ENCODE data around the gene RPRM. TPM values are rescaled to one million over a fixed set of nuclear protein-coding genes. Genes with fewer than 3 reads are reported as not detected.

RPRM gene
- total RNA-seq, 1 donor: 0.36 TPM

DNA sequence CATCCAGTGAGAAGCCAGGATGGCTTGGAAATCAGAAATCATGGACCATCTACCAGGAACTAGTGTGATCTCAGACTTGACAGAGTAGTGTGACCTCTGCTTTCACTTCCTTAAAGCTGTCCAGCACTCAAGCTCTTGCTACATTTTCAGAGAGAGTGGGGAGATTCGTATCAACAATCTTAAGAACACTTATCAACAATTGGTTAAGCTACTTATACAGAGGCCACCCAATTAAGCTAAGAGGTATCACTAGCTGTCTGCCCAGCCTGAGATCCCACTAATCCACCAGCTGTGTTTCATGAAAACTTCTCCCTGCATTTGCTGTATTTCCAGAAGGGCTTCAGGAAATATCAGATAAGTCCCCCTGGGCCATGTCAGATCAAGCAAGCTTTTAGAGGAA is 4.2 kb downstream of the RPRM start:
- Histone ChIP-seq H3K79me2 (ENCODE audit: insufficient read depth, low read length) (no peaks in the 10 kb centered on the region), H3K27me3 (ENCODE audit: insufficient read depth, low read length) (peaks cover 32% of the 10 kb centered on the region), H4K20me1 (ENCODE audit: insufficient read depth, low read length) (no peaks in the 10 kb centered on the region), H3K4me2 (ENCODE audit: insufficient read depth, low read length) (no peak overlapping the region), H3K4me3 (ENCODE audit: insufficient read depth, low read length) (no peak overlapping the region), H3K9me3 (ENCODE audit: low read depth, low read length) (no peaks in the 10 kb centered on the region), H3K36me3 (ENCODE audit: insufficient read depth, low read length) (no peaks in the 10 kb centered on the region), H3K4me1 (ENCODE audit: insufficient read depth, low read length) (no peaks in the 10 kb centered on the region), H2AFZ (ENCODE audit: low read length) (no peak overlapping the region), H3K27ac (ENCODE audit: low read depth, low read length) (no peak overlapping the region)
- TF ChIP-seq, protein P1, sequence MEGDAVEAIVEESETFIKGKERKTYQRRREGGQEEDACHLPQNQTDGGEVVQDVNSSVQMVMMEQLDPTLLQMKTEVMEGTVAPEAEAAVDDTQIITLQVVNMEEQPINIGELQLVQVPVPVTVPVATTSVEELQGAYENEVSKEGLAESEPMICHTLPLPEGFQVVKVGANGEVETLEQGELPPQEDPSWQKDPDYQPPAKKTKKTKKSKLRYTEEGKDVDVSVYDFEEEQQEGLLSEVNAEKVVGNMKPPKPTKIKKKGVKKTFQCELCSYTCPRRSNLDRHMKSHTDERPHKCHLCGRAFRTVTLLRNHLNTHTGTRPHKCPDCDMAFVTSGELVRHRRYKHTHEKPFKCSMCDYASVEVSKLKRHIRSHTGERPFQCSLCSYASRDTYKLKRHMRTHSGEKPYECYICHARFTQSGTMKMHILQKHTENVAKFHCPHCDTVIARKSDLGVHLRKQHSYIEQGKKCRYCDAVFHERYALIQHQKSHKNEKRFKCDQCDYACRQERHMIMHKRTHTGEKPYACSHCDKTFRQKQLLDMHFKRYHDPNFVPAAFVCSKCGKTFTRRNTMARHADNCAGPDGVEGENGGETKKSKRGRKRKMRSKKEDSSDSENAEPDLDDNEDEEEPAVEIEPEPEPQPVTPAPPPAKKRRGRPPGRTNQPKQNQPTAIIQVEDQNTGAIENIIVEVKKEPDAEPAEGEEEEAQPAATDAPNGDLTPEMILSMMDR (IDR thresholded peaks at IDR 0.05; ENCODE audit: extremely low read depth, low read depth, low read length): no peak
- no peak for DNase-seq (ENCODE audit: insufficient read length, low spot score, missing footprints)

DNA sequence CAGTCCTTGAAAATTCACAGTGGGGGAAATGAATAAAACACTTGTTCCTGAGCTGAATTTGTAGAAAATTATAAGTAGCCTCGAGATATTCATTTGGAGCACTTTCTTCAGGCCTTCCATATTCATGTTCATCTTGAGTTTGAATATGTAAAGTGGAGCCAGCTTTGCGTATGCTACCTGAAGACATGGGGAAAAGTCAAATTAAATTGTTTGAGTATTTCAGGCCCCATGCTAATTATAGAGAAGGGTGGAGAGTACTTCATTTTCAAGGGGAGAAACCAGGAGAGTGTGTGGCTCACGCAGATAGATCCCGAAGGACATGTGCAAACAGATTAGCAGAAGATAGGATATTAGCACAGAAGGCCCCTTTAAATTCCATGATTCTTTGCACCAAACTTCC is 7.7 kb downstream of the RPRM start:
- no peak for DNase-seq (ENCODE audit: insufficient read length, low spot score, missing footprints)
- no peaks in the 10 kb centered on the region for H4K20me1 ChIP-seq (ENCODE audit: insufficient read depth, low read length)
- no peak overlapping the region for H3K4me3 ChIP-seq (ENCODE audit: insufficient read depth, low read length)
- TF ChIP-seq, protein P1 (IDR thresholded peaks at IDR 0.05; ENCODE audit: extremely low read depth, low read depth, low read length): no peak
- no peaks in the 10 kb centered on the region for H3K4me1 ChIP-seq (ENCODE audit: insufficient read depth, low read length)
- H3K4me2 ChIP-seq (ENCODE audit: insufficient read depth, low read length): no peak overlapping the region
- H3K9me3 ChIP-seq (ENCODE audit: low read depth, low read length): no peaks in the 10 kb centered on the region
- H3K27ac ChIP-seq (ENCODE audit: low read depth, low read length): no peak overlapping the region
- no peak overlapping the region for H2AFZ ChIP-seq (ENCODE audit: low read length)
- H3K27me3 ChIP-seq (ENCODE audit: insufficient read depth, low read length): peaks cover 3% of the 10 kb centered on the region
- H3K36me3 ChIP-seq (ENCODE audit: insufficient read depth, low read length): no peaks in the 10 kb centered on the region
- H3K79me2 ChIP-seq (ENCODE audit: insufficient read depth, low read length): no peaks in the 10 kb centered on the region

DNA sequence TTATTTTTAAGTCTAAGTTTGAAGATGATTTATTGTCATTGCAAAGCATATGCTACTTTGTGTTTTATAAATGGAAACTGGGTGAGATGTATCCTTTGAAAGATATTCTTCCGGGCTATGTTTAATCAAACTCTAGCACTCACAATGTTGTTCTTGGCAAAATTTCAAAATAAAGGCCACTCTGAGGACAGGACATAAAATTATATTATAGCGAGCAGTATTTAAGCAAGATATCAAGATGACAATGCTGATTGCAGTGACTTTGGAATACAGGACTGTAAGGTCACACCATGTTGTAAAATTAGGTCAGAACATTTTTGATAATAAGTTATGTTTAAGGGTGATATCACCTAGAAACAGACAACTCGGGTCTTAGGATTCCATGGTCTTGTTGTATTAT is 14.2 kb downstream of the RPRM start:
- Histone ChIP-seq H3K27me3 (ENCODE audit: insufficient read depth, low read length) (no peaks in the 10 kb centered on the region), H3K4me1 (ENCODE audit: insufficient read depth, low read length) (no peaks in the 10 kb centered on the region), H4K20me1 (ENCODE audit: insufficient read depth, low read length) (no peaks in the 10 kb centered on the region), H3K4me2 (ENCODE audit: insufficient read depth, low read length) (no peak overlapping the region), H3K36me3 (ENCODE audit: insufficient read depth, low read length) (no peaks in the 10 kb centered on the region), H3K27ac (ENCODE audit: low read depth, low read length) (no peak overlapping the region), H3K9me3 (ENCODE audit: low read depth, low read length) (no peaks in the 10 kb centered on the region), H2AFZ (ENCODE audit: low read length) (no peak overlapping the region), H3K79me2 (ENCODE audit: insufficient read depth, low read length) (no peaks in the 10 kb centered on the region), H3K4me3 (ENCODE audit: insufficient read depth, low read length) (no peak overlapping the region)
- DNase-seq (ENCODE audit: insufficient read length, low spot score, missing footprints): no peak
- TF ChIP-seq, protein P1 (IDR thresholded peaks at IDR 0.05; ENCODE audit: extremely low read depth, low read depth, low read length): no peak

DNA sequence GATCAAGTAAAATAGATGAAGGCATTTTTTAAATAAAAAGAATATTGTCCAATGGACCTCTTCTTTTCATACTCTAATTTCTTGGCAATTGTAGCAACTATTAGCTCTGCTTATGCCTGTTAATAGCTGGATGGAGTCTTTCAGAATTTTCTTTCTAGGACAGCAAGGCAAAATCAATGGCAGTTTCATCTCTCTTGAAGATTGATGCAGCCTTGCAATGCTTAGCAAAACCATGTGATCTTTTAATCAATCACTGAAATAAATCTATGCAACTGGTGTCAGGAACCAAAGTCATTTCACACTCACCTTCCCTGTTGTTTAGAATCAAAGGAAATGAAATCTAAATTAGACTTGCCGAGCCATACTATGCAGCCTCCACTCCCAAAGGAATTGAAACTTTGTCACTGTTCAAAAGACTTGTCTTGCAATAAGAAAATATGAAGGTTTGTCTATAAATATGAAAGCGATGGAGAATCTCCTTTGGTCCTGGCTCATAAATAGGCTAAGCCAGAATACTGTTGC is 16.2 kb downstream of the RPRM start:
- Histone ChIP-seq H3K9me3 (ENCODE audit: low read depth, low read length) (no peaks in the 10 kb centered on the region), H3K27ac (ENCODE audit: low read depth, low read length) (no peak overlapping the region), H3K36me3 (ENCODE audit: insufficient read depth, low read length) (no peaks in the 10 kb centered on the region), H3K4me3 (ENCODE audit: insufficient read depth, low read length) (no peak overlapping the region), H3K4me2 (ENCODE audit: insufficient read depth, low read length) (no peak overlapping the region), H4K20me1 (ENCODE audit: insufficient read depth, low read length) (no peaks in the 10 kb centered on the region), H3K4me1 (ENCODE audit: insufficient read depth, low read length) (no peaks in the 10 kb centered on the region), H3K79me2 (ENCODE audit: insufficient read depth, low read length) (no peaks in the 10 kb centered on the region), H2AFZ (ENCODE audit: low read length) (no peak overlapping the region), H3K27me3 (ENCODE audit: insufficient read depth, low read length) (no peaks in the 10 kb centered on the region)
- DNase-seq (ENCODE audit: insufficient read length, low spot score, missing footprints): no peak
- TF ChIP-seq, protein P1 (IDR thresholded peaks at IDR 0.05; ENCODE audit: extremely low read depth, low read depth, low read length): no peak
